CD14-positive monocyte (primary cell): ENCODE data around the gene HINT3. TPM values are rescaled to one million over a fixed set of nuclear protein-coding genes. Genes with fewer than 3 reads are reported as not detected.

ENCODE experiments used
- DNase-seq, 3 donors: peaks; one replicate each; pipeline ENCODE4 v3.0.0-alpha.2; 2011 to 2022
- H2AFZ ChIP-seq: 2 replicates; pipeline ENCODE4 v1.6.0; 2012; ENCODE audit warnings: mild to moderate bottlenecking, low read depth, low read length, inconsistent platforms; ENCODE audit not compliant: insufficient read depth, poor library complexity, severe bottlenecking
- H3K27ac ChIP-seq, 2 donors: 1 replicate in 1 of 2; 2 replicates in 1 of 2; pipeline ENCODE4 v1.5.1; 2012 to 2013; ENCODE audit warnings: low read length in 2 of 2, control low read depth in 1 of 2, inconsistent platforms in 1 of 2, low read depth in 1 of 2, mild to moderate bottlenecking in 1 of 2
- H3K27me3 ChIP-seq, 2 donors: one replicate each; pipeline versions ENCODE4 v1.6.0 to v1.6.1; 2011 to 2013; ENCODE audit warnings: low read length in 2 of 2; ENCODE audit not compliant: control insufficient read depth in 2 of 2, insufficient read depth in 2 of 2
- H3K36me3 ChIP-seq, 2 donors: replicated peaks in 1 of 2; 1 replicate in 1 of 2; 2 replicates in 1 of 2; pipeline versions ENCODE4 v1.5.1 to v1.6.1; 2012 to 2013; ENCODE audit warnings: low read length in 2 of 2, control low read depth in 1 of 2, inconsistent platforms in 1 of 2, mild to moderate bottlenecking in 1 of 2; ENCODE audit not compliant: insufficient read depth in 2 of 2, control insufficient read depth in 1 of 2
- H3K4me1 ChIP-seq, 2 donors: 1 replicate in 1 of 2; 2 replicates in 1 of 2; pipeline versions ENCODE4 v1.5.1 to v1.6.1; 2012 to 2013; ENCODE audit warnings: low read length in 2 of 2, control low read depth in 1 of 2, inconsistent platforms in 1 of 2, mild to moderate bottlenecking in 1 of 2, moderate library complexity in 1 of 2; ENCODE audit not compliant: insufficient read depth in 2 of 2, control insufficient read depth in 1 of 2
- H3K4me2 ChIP-seq: replicated peaks from 2 replicates; pipeline ENCODE3; 2012; ENCODE audit warnings: low read length, moderate library complexity, mild to moderate bottlenecking; ENCODE audit not compliant: poor library complexity, severe bottlenecking; ENCODE audit errors: extremely low read depth
- H3K4me3 ChIP-seq, 3 experiments: fragments of 200-600 bp in 1 of 3; sonication (generic) in 1 of 3; replicated peaks in 1 of 3; 1 replicate in 2 of 3; 2 replicates in 1 of 3; pipeline ENCODE4 v1.5.1; 2011 to 2013; ENCODE audit warnings: low read length in 3 of 3, mild to moderate bottlenecking in 3 of 3, control low read depth in 2 of 3, low read depth in 2 of 3, inconsistent platforms in 1 of 3, moderate library complexity in 1 of 3
- H3K79me2 ChIP-seq: 2 replicates; pipeline ENCODE4 v1.6.0; 2012; ENCODE audit warnings: mild to moderate bottlenecking, control low read depth, inconsistent platforms, low read length, moderate library complexity; ENCODE audit not compliant: insufficient read depth
- H3K9ac ChIP-seq: 2 replicates; pipeline ENCODE4 v1.6.0; 2017; ENCODE audit warnings: low read length, mild to moderate bottlenecking; ENCODE audit not compliant: insufficient read depth, poor library complexity, severe bottlenecking
- H3K9me3 ChIP-seq, 2 donors: replicated peaks in 1 of 2; 1 replicate in 1 of 2; 2 replicates in 1 of 2; pipeline versions ENCODE4 v1.5.1 to v1.6.1; 2012 to 2013; ENCODE audit warnings: low read length in 2 of 2, control low read depth in 1 of 2; ENCODE audit not compliant: control insufficient read depth in 1 of 2, insufficient read depth in 1 of 2
- H4K20me1 ChIP-seq: 2 replicates; pipeline ENCODE4 v1.6.0; 2012; ENCODE audit warnings: mild to moderate bottlenecking, low read length, control low read depth, moderate library complexity; ENCODE audit not compliant: insufficient read depth
- H3K27ac Mint-ChIP-seq, 7 donors: one replicate each; pipeline ENCODE4 v1.8.0; 2020; ENCODE audit warnings: mild to moderate bottlenecking in 7 of 7, mixed read lengths in 7 of 7, moderate library complexity in 6 of 7, inconsistent platforms in 2 of 7
- H3K27me3 Mint-ChIP-seq, 3 donors: one replicate each; pipeline ENCODE4 v1.8.0; 2021 to 2022; ENCODE audit warnings: low read depth in 3 of 3, mild to moderate bottlenecking in 3 of 3, mixed read lengths in 3 of 3, moderate library complexity in 3 of 3, inconsistent platforms in 1 of 3
- H3K36me3 Mint-ChIP-seq, 2 donors: one replicate each; pipeline ENCODE4 v1.8.0; 2020; ENCODE audit warnings: mixed read lengths in 2 of 2, inconsistent platforms in 1 of 2, mild to moderate bottlenecking in 1 of 2
- H3K4me1 Mint-ChIP-seq: one replicate; pipeline ENCODE4 v1.8.0; 2020; ENCODE audit warnings: mild to moderate bottlenecking, mixed read lengths
- H3K4me3 Mint-ChIP-seq, 2 donors: one replicate each; pipeline ENCODE4 v1.8.0; 2020; ENCODE audit warnings: mild to moderate bottlenecking in 2 of 2, mixed read lengths in 2 of 2, moderate library complexity in 1 of 2
- H3K9me3 Mint-ChIP-seq, 7 donors: one replicate each; pipeline ENCODE4 v1.8.0; 2020 to 2022; ENCODE audit warnings: mixed read lengths in 7 of 7, mild to moderate bottlenecking in 6 of 7, moderate library complexity in 6 of 7, inconsistent platforms in 2 of 7
- WGBS: methylation state at CpG from one replicate; pipeline ENCODE4 v1.1.5; 2013; ENCODE audit warnings: missing lambda C conversion rate; ENCODE audit not compliant: insufficient coverage; 5-methylcytosine and 5-hydroxymethylcytosine counted together
- intact Hi-C, 2 donors: fragments of 100-400 bp; cut with micrococcal nuclease; formaldehyde crosslinking; loops; one replicate each; pipeline versions ENCODE4 v1.15.0 to v1.15.1; 2023
- polyA plus RNA-seq, 3 donors: library from polyadenylated mRNA; depleted of rRNA in 1 of 3; unstranded in 2 of 3; stranded (reverse) in 1 of 3; fragments of 300-500 nt in 2 of 3; fragments of >200 nt in 1 of 3; fragmentation: Illumina TruSeq in 2 of 3; gene quantifications; 1 replicate in 2 of 3; 2 replicates in 1 of 3; pipeline ENCODE4 v1.2.3, GENCODE V29; 2012 to 2021
- TF ChIP-seq, protein P1 (sequence below): fragments of 200-600 bp; IDR thresholded peaks from one replicate; pipeline ENCODE4 v1.8.0; 2022; ENCODE audit warnings: antibody characterized with exemption, mild to moderate bottlenecking

HINT3 gene
- polyA plus RNA-seq, 3 donors, result 5.3 to 18.0 (median 12.3) TPM

DNA sequence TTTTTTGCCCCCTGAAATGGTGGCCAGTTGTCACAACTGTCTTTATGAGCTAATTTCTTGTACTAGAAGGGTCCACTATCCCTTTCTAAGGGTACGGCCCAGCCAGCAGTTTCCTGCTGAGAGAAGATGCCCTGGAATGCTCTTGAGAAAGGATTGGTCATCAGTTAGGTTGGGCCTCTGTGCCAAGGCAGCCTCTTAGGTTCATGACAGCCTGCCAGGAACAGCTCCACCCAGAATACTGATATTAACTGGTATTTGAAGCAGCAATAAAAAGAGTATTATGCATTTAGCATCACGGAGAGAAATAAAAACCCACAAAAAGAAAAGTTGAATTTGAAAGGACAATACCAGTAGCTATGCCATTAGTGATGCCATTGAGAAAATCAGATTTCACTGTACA, 9.0 kb upstream of the HINT3 start:
- Histone ChIP-seq H3K36me3 (no peaks in the 10 kb centered on the region), H2AFZ (no peak overlapping the region), H3K9ac (no peak overlapping the region), H3K9me3 (no peaks in the 10 kb centered on the region), H3K27ac (no peak overlapping the region), H4K20me1 (no peaks in the 10 kb centered on the region), H3K4me2 (no peak overlapping the region), H3K4me3 (no peak overlapping the region), H3K4me1 (peaks cover 8 to 21% of the 10 kb centered on the region in 2 donors), H3K27me3 (no peaks in the 10 kb centered on the region), H3K79me2 (no peaks in the 10 kb centered on the region)
- no peak overlapping the region for H3K27ac Mint-ChIP-seq
- no CpG with 5 or more reads among the region's 2 CpGs for WGBS
- H3K27me3 Mint-ChIP-seq, result no peaks in the 10 kb centered on the region
- no peaks in the 10 kb centered on the region for H3K36me3 Mint-ChIP-seq
- peaks cover 0 to 2% (median 0%) of the 10 kb centered on the region in 7 donors for H3K9me3 Mint-ChIP-seq
- H3K4me1 Mint-ChIP-seq, result peaks cover 36% of the 10 kb centered on the region
- DNase-seq, result no peak
- TF ChIP-seq, protein P1, sequence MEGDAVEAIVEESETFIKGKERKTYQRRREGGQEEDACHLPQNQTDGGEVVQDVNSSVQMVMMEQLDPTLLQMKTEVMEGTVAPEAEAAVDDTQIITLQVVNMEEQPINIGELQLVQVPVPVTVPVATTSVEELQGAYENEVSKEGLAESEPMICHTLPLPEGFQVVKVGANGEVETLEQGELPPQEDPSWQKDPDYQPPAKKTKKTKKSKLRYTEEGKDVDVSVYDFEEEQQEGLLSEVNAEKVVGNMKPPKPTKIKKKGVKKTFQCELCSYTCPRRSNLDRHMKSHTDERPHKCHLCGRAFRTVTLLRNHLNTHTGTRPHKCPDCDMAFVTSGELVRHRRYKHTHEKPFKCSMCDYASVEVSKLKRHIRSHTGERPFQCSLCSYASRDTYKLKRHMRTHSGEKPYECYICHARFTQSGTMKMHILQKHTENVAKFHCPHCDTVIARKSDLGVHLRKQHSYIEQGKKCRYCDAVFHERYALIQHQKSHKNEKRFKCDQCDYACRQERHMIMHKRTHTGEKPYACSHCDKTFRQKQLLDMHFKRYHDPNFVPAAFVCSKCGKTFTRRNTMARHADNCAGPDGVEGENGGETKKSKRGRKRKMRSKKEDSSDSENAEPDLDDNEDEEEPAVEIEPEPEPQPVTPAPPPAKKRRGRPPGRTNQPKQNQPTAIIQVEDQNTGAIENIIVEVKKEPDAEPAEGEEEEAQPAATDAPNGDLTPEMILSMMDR, result no peak
- intact Hi-C loops, result no loop called here
- H3K4me3 Mint-ChIP-seq, result no peak overlapping the region

DNA sequence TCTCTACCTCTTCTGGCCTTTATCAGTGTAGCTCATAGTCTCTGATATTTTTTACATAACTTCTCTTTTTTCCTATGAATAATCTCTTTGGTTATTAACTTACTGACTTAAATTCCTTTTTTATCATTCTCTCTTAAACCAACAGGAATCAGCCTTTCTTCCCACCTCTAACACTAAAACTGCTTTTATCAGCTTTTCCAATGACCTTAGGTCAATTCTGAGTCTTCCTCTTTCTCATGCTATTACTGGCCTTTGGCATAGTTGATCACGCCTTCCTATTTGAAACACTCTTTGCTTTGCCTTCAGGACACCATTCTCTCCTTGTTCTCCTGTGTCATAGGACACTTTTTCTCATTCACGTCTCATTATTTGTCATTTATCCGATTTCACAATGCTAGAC, 8.1 kb upstream of the HINT3 start:
- H3K27me3 ChIP-seq, result no peaks in the 10 kb centered on the region
- H3K9ac ChIP-seq, result no peak overlapping the region
- no peaks in the 10 kb centered on the region for H3K79me2 ChIP-seq
- no peak overlapping the region for H3K4me2 ChIP-seq
- H3K36me3 ChIP-seq, result no peaks in the 10 kb centered on the region
- intact Hi-C loops, result no loop called here
- Mint-ChIP-seq H3K36me3 (no peaks in the 10 kb centered on the region), H3K9me3 (peaks cover 0 to 3% (median 0%) of the 10 kb centered on the region in 7 donors), H3K27me3 (no peaks in the 10 kb centered on the region), H3K4me3 (no peak overlapping the region), H3K4me1 (peaks cover 33% of the 10 kb centered on the region), H3K27ac (no peak overlapping the region)
- no peak for DNase-seq
- no peaks in the 10 kb centered on the region for H3K9me3 ChIP-seq
- H3K27ac ChIP-seq, result no peak overlapping the region
- WGBS, result 82% methylated on average over 1 of the region's 3 CpGs
- H3K4me1 ChIP-seq, result peaks cover 8 to 21% of the 10 kb centered on the region in 2 donors
- no peaks in the 10 kb centered on the region for H4K20me1 ChIP-seq
- no peak overlapping the region for H3K4me3 ChIP-seq
- TF ChIP-seq, protein P1, result no peak
- no peak overlapping the region for H2AFZ ChIP-seq
